Activated CD4-positive, alpha-beta T cell treated with anti-CD3 and anti-CD28 coated beads, Interleukin-2, amount 50 U/mL, for 4 hours (primary cell): ENCODE measurements around the gene PDGFD.

Experiments used
- DNase-seq, 2 experiments: peaks; one replicate each; pipeline ENCODE4 v3.0.0-alpha.2; 2020

Gene PDGFD

GRCh38 chr11:103877221-103877620, 286.7 kb downstream of the PDGFD start:
- DNase-seq = no peak

GRCh38 chr11:103875855-103876510, 288.0 kb downstream of the PDGFD start:
- DNase-seq = no peak

DNA sequence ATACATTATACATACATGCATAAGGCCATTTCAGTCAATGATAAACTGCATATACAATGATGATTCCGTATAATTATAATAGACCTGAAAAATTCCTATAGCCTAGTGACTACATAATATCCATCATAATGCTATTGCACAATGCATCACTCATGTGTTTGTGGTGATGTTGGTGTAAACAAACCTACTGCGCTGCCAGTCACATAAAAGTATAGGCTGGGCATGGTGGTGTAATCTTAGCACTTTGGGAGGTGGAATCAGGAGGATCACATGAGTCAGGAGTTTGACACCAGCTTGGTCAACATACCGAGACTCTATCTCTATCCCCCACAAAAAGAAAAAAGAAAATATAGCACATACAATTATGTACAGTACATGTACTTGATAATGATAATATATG, 291.2 kb downstream of the PDGFD start:
- DNase-seq = no peak

GRCh38 chr11:103871923-103872551, 291.9 kb downstream of the PDGFD start:
- DNase-seq = no peak

DNA sequence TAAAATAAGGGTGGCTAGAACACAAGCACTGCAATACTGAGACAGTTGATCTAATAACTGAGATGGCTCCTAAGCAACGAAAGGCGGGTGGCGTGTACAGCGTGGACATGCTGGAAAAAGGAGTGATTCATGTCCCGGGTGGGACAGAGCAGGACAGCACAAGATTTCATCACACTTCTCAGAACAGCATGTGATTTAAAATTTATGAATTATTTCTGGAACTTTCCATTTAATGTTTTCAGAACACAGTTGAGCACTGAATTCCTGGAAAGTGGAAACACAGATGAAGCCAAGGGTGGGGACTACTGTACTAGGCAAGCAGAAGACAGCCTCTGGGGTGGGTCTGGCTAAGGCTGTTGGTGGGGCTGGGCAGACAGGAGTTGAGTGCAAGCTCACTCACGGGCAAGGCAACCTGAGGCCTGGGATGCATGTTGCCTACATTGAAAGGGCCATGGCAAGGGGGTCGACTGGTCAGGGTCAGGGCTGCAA, 293.1 kb downstream of the PDGFD start:
- DNase-seq = no peak

GRCh38 chr11:103867481-103867880, 296.5 kb downstream of the PDGFD start:
- DNase-seq = no peak

DNA sequence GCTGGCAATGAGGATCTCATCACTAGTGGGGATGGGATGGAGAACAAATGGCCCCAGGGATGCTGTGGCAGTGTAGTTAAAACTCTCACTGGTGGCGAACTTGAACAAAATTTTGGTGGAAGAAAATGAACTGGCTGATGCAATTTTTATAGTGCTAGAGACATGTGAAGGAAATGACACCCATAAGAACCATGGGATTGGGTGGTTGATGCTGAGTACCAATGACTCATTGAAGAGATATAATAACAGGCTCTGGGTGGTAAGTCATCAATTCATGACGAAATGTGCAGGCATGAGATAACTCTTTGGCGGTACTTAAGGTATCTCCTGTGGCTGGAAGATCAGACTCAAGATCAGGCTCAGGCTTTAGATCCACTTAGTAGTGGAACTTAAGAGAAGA, 300.4 kb downstream of the PDGFD start:
- no peak for DNase-seq

GRCh38 chr11:103862802-103863174, 301.2 kb downstream of the PDGFD start:
- no peak for DNase-seq

GRCh38 chr11:103862094-103862801, 301.7 kb downstream of the PDGFD start:
- DNase-seq = no peak
